Thoracic aorta (tissue), 2 donors: ENCODE data around the gene CRACR2B. TPM values are rescaled to one million over a fixed set of nuclear protein-coding genes. Genes with fewer than 3 reads are reported as not detected.

Experiments used
- ATAC-seq: fragments of 150-250 bp; one replicate; pipeline ENCODE4 v1.8.0; 2017; ENCODE audit warnings: low read depth; ENCODE audit not compliant: insufficient number of reproducible peaks, low FRiP score
- DNase-seq: peaks from one replicate; pipeline ENCODE4 v3.0.0-alpha.2; 2020; ENCODE audit warnings: low spot score
- H3K27ac ChIP-seq, 2 donors: fragments of 200-600 bp; sonication (generic); 1 replicate in 1 of 2; 2 replicates in 1 of 2; pipeline ENCODE4 v1.5.1; 2016; ENCODE audit warnings: mild to moderate bottlenecking in 2 of 2, moderate library complexity in 2 of 2
- H3K27me3 ChIP-seq: fragments of 200-600 bp; sonication (generic); replicated peaks from 2 replicates; pipeline ENCODE4 v1.6.0; 2016; ENCODE audit warnings: mild to moderate bottlenecking; ENCODE audit not compliant: insufficient read depth
- H3K36me3 ChIP-seq: fragments of 200-600 bp; sonication (generic); one replicate; pipeline ENCODE4 v1.5.1; 2016
- H3K4me1 ChIP-seq, 2 donors: fragments of 200-600 bp; sonication (generic); 1 replicate in 1 of 2; 2 replicates in 1 of 2; pipeline versions ENCODE4 v1.5.1 to v1.6.0; 2016; ENCODE audit warnings: low read depth in 2 of 2, mild to moderate bottlenecking in 1 of 2; ENCODE audit not compliant: control insufficient read depth in 1 of 2
- H3K4me3 ChIP-seq: fragments of 200-600 bp; sonication (generic); 2 replicates; pipeline ENCODE4 v1.5.1; 2016; ENCODE audit warnings: mild to moderate bottlenecking
- H3K9me3 ChIP-seq: fragments of 200-600 bp; sonication (generic); 2 replicates; pipeline ENCODE4 v1.5.1; 2016
- CTCF ChIP-seq: fragments of 200-600 bp; sonication (generic); IDR thresholded peaks from one replicate; pipeline ENCODE4 v1.5.1; 2019; ENCODE audit warnings: antibody characterized with exemption
- total RNA-seq, 2 donors: library from RNA; depleted of rRNA; stranded (reverse); fragments of >200 nt; gene quantifications; one replicate each; pipeline versions ENCODE4 v1.1.0 to v1.2.3, GENCODE V29; 2016

Gene CRACR2B
- total RNA-seq, 2 donors from 2014 or later, result 9.6 to 11.6 TPM

DNA sequence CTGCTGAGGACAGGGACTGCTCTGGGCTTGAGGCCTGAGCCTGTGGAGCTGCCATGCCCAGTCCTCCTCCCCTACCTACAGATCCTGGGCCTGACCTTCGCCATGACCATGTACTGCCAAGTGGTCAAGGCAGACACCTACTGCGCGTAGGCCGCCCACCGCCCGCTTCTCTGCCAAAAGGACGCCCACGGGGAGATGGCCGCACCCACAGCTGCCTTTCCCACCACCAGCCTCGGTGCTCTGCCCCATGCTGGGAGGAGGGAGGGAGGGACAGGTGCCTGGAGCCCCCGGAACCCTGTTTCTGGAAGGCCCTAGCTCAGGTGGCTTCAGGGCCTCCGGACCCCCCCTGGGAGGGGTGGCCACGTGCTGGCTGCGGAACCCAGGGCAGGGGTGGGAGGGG is 38.8 kb downstream of the CRACR2B start:
- no peak for TF ChIP-seq CTCF

GRCh38 chr11:867856-868358 is 40.2 kb downstream of the CRACR2B start:
- no peak for TF ChIP-seq CTCF
- H3K36me3 ChIP-seq, result peaks cover 6% of the 10 kb centered on the region
- H3K4me3 ChIP-seq, result no peak overlapping the region
- no peak for DNase-seq
- no peak overlapping the region for H3K27ac ChIP-seq
- no peaks in the 10 kb centered on the region for H3K4me1 ChIP-seq
- no peaks in the 10 kb centered on the region for H3K27me3 ChIP-seq
- no peak for ATAC-seq
- H3K9me3 ChIP-seq, result no peaks in the 10 kb centered on the region

More for the DNA sequence above, 38.8 kb downstream of the CRACR2B start:
- peaks cover 6% of the 10 kb centered on the region for H3K36me3 ChIP-seq
- no peak for ATAC-seq
- H3K4me1 ChIP-seq, result no peaks in the 10 kb centered on the region
- no peaks in the 10 kb centered on the region for H3K9me3 ChIP-seq
- no peaks in the 10 kb centered on the region for H3K27me3 ChIP-seq
- DNase-seq, result no peak
- H3K27ac ChIP-seq, result no peak overlapping the region
- no peak overlapping the region for H3K4me3 ChIP-seq

GRCh38 chr11:868394-868793 is 40.7 kb downstream of the CRACR2B start:
- Histone ChIP-seq H3K27ac (no peak overlapping the region), H3K9me3 (no peaks in the 10 kb centered on the region), H3K36me3 (peaks cover 6% of the 10 kb centered on the region), H3K4me3 (no peak overlapping the region), H3K4me1 (no peaks in the 10 kb centered on the region), H3K27me3 (no peaks in the 10 kb centered on the region)
- ATAC-seq (no peak), DNase-seq (no peak)
- TF ChIP-seq CTCF, result no peak

GRCh38 chr11:868802-869201 is 41.1 kb downstream of the CRACR2B start:
- Histone ChIP-seq H3K27me3 (no peaks in the 10 kb centered on the region), H3K4me1 (no peaks in the 10 kb centered on the region), H3K9me3 (no peaks in the 10 kb centered on the region), H3K4me3 (no peak overlapping the region), H3K36me3 (peaks cover 6% of the 10 kb centered on the region), H3K27ac (no peak overlapping the region)
- TF ChIP-seq CTCF, result no peak
- ATAC-seq (no peak), DNase-seq (no peak)

DNA sequence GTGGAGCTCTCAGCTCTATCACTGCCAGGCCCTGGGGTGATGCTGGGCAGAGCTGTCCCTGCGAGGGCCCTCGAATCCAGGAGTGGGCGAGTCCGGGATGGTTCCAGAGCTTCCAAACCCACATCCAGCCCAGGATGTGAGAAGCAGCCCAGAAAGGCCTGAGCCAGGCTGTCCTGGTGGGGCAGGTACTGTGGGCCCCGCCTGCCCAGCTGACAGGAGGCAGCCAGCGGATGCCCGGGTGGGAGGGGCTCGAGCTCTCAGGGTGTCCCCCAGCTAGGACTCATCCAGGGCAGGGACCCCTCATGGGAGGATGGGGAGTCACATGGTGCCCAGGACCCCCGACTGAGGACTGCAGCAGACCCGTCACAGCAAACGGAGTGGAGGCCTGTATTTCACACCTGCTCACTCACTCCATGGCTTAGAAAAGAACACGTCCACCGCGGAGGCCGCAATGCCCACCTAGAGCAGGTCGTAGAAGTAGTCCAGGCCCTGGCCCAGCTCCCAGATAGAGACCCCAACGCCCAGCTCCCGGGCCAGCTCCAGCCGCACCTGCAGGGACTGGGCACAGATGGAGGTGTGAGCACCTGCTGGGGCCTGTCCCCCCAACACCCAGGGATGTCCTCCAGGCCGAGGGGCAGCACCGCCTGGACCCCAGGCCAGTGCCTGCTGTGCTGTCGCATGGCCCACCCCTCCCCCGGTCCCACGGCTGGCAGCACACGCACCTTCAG is 41.8 kb downstream of the CRACR2B start:
- ATAC-seq (no peak), DNase-seq (no peak)
- no peaks in the 10 kb centered on the region for H3K27me3 ChIP-seq
- no peak for TF ChIP-seq CTCF
- H3K4me3 ChIP-seq, result no peak overlapping the region
- H3K36me3 ChIP-seq, result peaks cover 6% of the 10 kb centered on the region
- H3K4me1 ChIP-seq, result no peaks in the 10 kb centered on the region
- H3K9me3 ChIP-seq, result no peaks in the 10 kb centered on the region
- no peak overlapping the region for H3K27ac ChIP-seq
